HG03066 (cell line): Measurements from ENCODE around the gene AQP12A.

Experiments used
- ATAC-seq: cut with Tn5 transposase; IDR thresholded peaks from one replicate; pipeline ENCODE4 v1.9.1; 2021; ENCODE audit warnings: low read depth; ENCODE audit not compliant: unreplicated experiment

Gene AQP12A

GRCh38 chr2:240719676-240720545 is 28.2 kb downstream of the AQP12A start:
- no peak for ATAC-seq

GRCh38 chr2:240720686-240721595 is 29.3 kb downstream of the AQP12A start:
- no peak for ATAC-seq

GRCh38 chr2:240721596-240722180 is 30.0 kb downstream of the AQP12A start:
- no peak for ATAC-seq

GRCh38 chr2:240722376-240722775 is 30.7 kb downstream of the AQP12A start:
- no peak for ATAC-seq

GRCh38 chr2:240722796-240723735 is 31.4 kb downstream of the AQP12A start:
- ATAC-seq: no peak

GRCh38 chr2:240723851-240724250 is 32.2 kb downstream of the AQP12A start:
- no peak for ATAC-seq

- no peak for ATAC-seq
Measured at GRCh38 chr2:240724431-240724830, 32.8 kb downstream of the AQP12A start.

GRCh38 chr2:240725266-240725665 is 33.6 kb downstream of the AQP12A start:
- no peak for ATAC-seq

GRCh38 chr2:240725671-240726070 is 34.0 kb downstream of the AQP12A start:
- ATAC-seq: no peak

GRCh38 chr2:240726876-240727275 is 35.2 kb downstream of the AQP12A start:
- no peak for ATAC-seq

- ATAC-seq: no peak
Measured at GRCh38 chr2:240727439-240727838, 35.8 kb downstream of the AQP12A start.

- no peak for ATAC-seq
Measured at GRCh38 chr2:240727913-240728312, 36.2 kb downstream of the AQP12A start.

- ATAC-seq: no peak
Measured at GRCh38 chr2:240728361-240728760, 36.7 kb downstream of the AQP12A start.

GRCh38 chr2:240728827-240729226 is 37.2 kb downstream of the AQP12A start:
- ATAC-seq: no peak

- ATAC-seq: no peak
Measured at GRCh38 chr2:240730501-240731177, 39.0 kb downstream of the AQP12A start.

- no peak for ATAC-seq
Measured at GRCh38 chr2:240731178-240731545, 39.5 kb downstream of the AQP12A start.

- ATAC-seq: no peak
Measured at GRCh38 chr2:240732184-240732583, 40.5 kb downstream of the AQP12A start.

GRCh38 chr2:240732911-240733622 is 41.4 kb downstream of the AQP12A start:
- ATAC-seq: no peak
